T-helper 1 cell treated with Interleukin-12 subunit alpha and Interleukin-12 subunit beta and Interleukin-4 antibody, amounts not matched to agents 30 ng/mL and 1 ng/mL, for 36 hours (primary cell): ENCODE data around the gene SLC37A1. TPM values are rescaled to one million over a fixed set of nuclear protein-coding genes. Genes with fewer than 3 reads are reported as not detected.
"Not testable (repeated sequence)": the region's sequence is repeated elsewhere in the genome, so short reads cannot be mapped to it uniquely, and the experiment has no call there.

Experiments used
- intact Hi-C: fragments of 100-400 bp; cut with micrococcal nuclease; formaldehyde crosslinking; loops from one replicate; pipeline ENCODE4 v1.15.1; 2024
- total RNA-seq: library from RNA; stranded (reverse); gene quantifications from 2 replicates; pipeline ENCODE4 v1.2.3, GENCODE V29; 2022

SLC37A1 gene
- total RNA-seq, 1 donor from 2014 or later: 14.3 TPM

GRCh38 chr21:42613756-42614155 lies 100.1 kb downstream of the SLC37A1 start:
- intact Hi-C loops: loop anchor here (1.0 to 10.0 kb wide), 9 partner anchors 21 to 426 kb away; partner anchors contain the start of genes PKNOX1 and WDR4

- intact Hi-C loops: loop anchor here (1.0 to 10.0 kb wide), 9 partner anchors 22 to 427 kb away; partner anchors contain the start of genes PKNOX1 and WDR4
Measured at GRCh38 chr21:42614396-42614795, 100.7 kb downstream of the SLC37A1 start.

DNA sequence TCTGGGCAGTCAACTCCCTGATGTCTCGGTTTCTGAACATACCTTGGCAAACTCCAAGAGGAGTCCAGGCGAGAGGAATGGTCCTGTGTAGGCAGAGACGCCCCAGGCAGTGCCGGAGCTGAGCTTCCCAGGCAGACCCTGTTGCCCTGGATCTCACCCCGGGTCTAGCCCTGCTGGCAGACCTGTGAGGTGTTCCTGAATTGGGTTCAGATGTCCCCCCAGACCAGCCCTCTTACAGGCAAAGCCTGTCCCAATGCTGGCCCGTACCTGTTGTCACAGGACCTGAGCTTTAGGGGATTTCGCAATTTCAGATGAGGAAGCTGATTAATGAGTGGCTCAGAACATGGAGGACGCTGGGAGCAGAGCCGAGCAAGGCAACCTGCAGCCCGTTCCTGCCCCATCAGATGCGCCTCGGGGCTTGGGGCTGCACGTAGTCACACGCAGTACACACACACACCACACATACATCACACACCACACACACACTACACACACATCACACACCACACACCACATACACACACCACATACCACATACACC lies 101.2 kb downstream of the SLC37A1 start:
- intact Hi-C loops: loop anchor here (1.0 to 10.0 kb wide), 9 partner anchors 22 to 428 kb away; partner anchors contain the start of genes PKNOX1 and WDR4

DNA sequence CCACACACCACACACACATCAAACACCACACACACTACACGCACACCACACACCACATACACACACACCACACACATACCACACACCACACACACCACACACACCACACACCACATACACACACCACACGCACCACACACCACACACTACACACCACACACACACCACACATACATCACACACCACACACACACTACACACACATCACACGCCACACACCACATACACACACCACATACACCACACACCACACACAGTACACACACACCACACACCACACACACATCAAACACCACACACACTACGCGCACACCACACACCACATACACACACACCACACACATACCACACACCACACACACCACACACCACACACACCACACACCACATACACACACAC lies 101.7 kb downstream of the SLC37A1 start:
- intact Hi-C loops: loop anchor here (2.0 to 10.0 kb wide), 5 partner anchors 23 to 359 kb away; partner anchors contain the start of gene PKNOX1

DNA sequence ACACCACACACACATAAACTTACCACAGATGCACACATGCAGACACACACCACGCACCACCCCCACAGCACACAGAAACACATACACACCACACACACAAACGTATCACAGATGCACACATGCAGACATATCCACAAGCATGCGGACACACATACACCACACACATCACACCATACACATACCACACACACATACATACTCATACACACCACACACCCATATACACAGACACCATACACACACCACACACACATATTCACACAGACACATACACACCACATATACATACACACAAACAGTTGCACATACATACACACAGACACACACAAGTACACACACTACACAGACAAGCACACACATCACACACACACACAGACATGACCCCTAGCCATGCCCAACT lies 102.3 kb downstream of the SLC37A1 start:
- intact Hi-C loops: loop anchor here (2.0 to 10.0 kb wide), 6 partner anchors 23 to 359 kb away; partner anchors contain the start of gene PKNOX1

GRCh38 chr21:42616446-42616845 lies 102.8 kb downstream of the SLC37A1 start:
- intact Hi-C loops: loop anchor here (2.0 to 10.0 kb wide), 2 partner anchors 216 to 358 kb away; partner anchors contain the start of gene PKNOX1

DNA sequence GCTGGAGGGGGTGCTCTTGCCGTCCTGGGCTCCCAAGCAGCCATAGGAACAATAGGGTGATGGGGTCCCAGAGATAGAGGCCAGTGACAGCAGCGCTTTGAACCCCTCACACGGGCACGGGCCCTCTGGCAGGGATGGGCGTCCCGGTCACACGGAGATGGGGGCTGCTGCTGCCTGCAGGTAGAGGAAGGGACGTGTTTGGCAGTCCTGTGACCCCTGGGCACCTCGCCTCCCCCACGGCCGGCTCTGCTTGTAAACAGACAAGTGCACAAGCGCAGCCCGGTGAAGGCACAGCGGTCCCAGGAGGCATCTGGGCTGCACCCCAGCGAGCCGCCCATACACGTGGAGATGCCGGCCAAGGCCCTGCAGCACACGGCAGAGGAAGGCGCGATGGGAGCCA lies 103.3 kb downstream of the SLC37A1 start:
- intact Hi-C loops: loop anchor here (2.0 to 10.0 kb wide), 2 partner anchors 216 to 358 kb away; partner anchors contain the start of gene PKNOX1

GRCh38 chr21:42617486-42617885 lies 103.8 kb downstream of the SLC37A1 start:
- intact Hi-C loops: loop anchor here (2.0 to 10.0 kb wide), 2 partner anchors 215 to 357 kb away; partner anchors contain the start of gene PKNOX1

GRCh38 chr21:42618707-42619102 lies 105.1 kb downstream of the SLC37A1 start:
- intact Hi-C loops: loop anchor here (10.0 kb wide), 1 partner anchor 356 kb away; the partner anchor contains the start of gene PKNOX1

- intact Hi-C loops: loop anchor here (10.0 kb wide), 1 partner anchor 356 kb away; the partner anchor contains the start of gene PKNOX1
Measured at GRCh38 chr21:42619166-42619565, 105.5 kb downstream of the SLC37A1 start.

- intact Hi-C loops: loop anchor here (10.0 kb wide), 1 partner anchor 355 kb away; the partner anchor contains the start of gene PKNOX1
Measured at GRCh38 chr21:42619841-42620240, 106.2 kb downstream of the SLC37A1 start.

DNA sequence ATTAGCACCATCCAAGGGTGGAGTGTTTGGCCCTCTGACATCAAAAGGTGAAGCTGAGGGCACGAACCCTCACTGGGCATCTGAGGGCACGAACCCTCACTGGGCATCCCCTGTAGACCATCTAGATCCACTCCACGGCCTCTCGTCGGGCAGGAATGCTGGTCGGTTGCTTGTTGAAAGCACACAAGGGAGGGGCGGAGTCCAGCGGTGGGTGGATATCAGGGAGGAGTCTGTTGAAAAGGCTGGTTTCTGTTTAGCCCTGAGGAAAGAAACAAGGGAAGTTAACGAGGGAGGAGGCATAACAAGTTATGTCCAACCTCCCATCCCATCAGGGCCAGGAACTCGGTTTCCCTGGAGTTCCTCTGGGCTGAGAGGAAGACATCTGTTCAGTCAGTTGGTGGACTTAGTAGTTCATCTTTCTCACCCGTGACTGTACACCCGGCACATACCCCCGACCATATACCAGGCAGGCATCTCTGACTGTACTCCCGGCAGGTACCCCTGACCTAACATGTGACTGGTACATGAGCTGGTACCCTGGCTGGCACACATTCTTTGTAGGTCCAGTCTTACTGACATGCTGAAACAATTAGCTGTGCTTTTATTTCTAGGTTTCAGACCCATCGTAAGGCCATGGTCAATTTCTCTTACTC lies 107.6 kb downstream of the SLC37A1 start:
- intact Hi-C loops: no loop called here

DNA sequence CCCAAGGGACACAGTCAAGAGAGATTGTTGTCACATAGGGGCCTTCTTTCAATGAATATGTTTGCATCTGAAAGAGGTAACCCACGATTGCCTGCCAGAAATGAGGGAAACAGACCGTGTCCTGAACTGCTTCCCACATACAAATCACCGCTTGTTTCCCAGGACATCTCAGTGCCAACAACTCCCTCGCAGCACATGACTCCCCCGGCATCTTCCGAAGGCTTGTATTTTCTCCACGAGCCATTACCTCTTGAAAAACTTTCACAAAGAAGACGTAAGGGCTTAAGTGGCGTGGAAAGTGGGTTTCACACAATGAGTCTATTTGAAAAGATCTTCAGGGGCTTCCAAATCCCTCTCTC lies 108.1 kb downstream of the SLC37A1 start:
- intact Hi-C loops: loop anchor here (2.0 kb wide), 1 partner anchor 21 kb away; no protein-coding TSS in a partner anchor

GRCh38 chr21:42622284-42622683 lies 108.6 kb downstream of the SLC37A1 start:
- intact Hi-C loops: loop anchor here (2.0 kb wide), 1 partner anchor 21 kb away; no protein-coding TSS in a partner anchor

DNA sequence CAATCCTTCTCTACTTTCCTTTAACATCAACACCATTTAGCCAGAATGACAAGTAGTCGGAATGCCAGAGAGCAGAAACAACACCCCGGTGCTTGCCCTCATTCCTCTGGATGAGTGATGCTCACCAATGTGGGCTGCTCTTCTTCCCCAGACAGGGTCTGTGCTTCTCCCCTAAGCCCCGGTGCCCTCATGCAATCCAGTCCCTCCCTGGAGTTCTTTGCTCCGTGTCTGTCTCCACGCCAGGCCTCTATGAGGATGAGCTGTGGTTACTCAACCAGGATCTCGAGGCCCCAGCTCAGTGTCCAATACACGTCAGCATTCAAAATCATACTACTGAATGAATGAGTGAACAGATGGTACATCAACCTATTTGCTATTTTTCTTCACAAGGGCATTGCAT lies 110.0 kb downstream of the SLC37A1 start:
- intact Hi-C loops: loop anchor here (2.0 kb wide), 1 partner anchor 19 kb away; no protein-coding TSS in a partner anchor

GRCh38 chr21:42624095-42624790 lies 110.6 kb downstream of the SLC37A1 start:
- intact Hi-C loops: no loop called here

GRCh38 chr21:42624936-42625335 lies 111.3 kb downstream of the SLC37A1 start:
- intact Hi-C loops: no loop called here

DNA sequence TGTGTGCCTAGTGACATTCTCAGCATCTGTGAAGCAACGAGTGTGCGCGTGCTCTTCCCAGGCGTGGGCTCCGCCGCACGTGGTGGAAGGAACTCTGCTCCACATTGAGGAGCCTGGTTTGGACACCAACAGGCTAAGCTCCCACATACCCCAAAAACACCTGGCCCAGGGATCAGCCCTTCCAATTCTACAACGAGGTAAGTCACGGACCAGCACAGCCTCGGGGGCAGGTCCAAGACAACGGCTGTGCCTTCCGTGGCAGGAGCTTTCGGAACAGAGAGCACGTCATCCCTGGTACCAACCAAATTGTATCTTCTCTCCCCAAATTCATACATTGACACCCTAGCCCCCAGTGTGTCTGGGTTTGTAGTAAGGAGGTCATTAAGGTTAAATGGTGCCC lies 112.5 kb downstream of the SLC37A1 start:
- intact Hi-C loops: no loop called here

- intact Hi-C loops: no loop called here
Measured at GRCh38 chr21:42627527-42628289, 114.1 kb downstream of the SLC37A1 start.

DNA sequence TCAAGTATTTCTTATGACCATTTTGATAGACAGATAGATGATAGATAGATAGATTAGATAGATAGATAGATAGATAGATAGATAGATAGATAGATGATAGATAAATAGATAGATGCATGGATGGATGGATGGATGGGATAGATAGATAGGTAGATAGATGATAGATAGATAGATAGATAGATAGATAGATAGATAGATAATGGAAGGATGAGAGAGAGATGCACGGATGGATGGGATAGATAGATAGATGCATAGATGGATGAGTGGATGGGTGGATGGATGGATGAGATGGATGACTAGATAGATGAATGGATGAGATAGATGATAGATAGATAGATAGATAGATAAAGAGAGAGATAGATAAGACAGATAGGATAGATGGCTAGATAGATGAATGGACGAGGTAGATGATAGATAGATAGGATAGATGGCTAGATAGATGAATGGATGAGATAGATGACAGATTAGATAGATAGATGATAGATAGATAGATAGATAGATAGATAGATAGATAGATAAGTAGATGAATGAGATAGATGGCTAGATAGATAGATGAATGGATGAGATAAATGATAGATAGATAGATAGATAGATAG lies 114.9 kb downstream of the SLC37A1 start:
- intact Hi-C loops: not testable (repeated sequence)
